Nephron (organoid): Measurements from ENCODE around the gene BEST1.
"Not testable (repeated sequence)": the region's sequence is repeated elsewhere in the genome, so short reads cannot be mapped to it uniquely, and the experiment has no call there.

Experiments
- H3K27ac Mint-ChIP-seq, 3 experiments: 2 replicates each; pipeline ENCODE4 v1.8.0; 2020; ENCODE audit warnings: mixed read lengths in 3 of 3, mild to moderate bottlenecking in 2 of 3, moderate library complexity in 1 of 3
- H3K27me3 Mint-ChIP-seq: 2 replicates; pipeline ENCODE4 v1.8.0; 2021; ENCODE audit warnings: low read depth, mild to moderate bottlenecking, moderate library complexity, mixed read lengths
- H3K36me3 Mint-ChIP-seq: 2 replicates; pipeline ENCODE4 v1.8.0; 2020; ENCODE audit warnings: low read depth, mixed read lengths
- H3K4me1 Mint-ChIP-seq: 2 replicates; pipeline ENCODE4 v1.8.0; 2020; ENCODE audit warnings: mixed read lengths
- H3K4me3 Mint-ChIP-seq, 3 experiments: 2 replicates each; pipeline ENCODE4 v1.8.0; 2020; ENCODE audit warnings: mild to moderate bottlenecking in 3 of 3, mixed read lengths in 3 of 3, moderate library complexity in 2 of 3
- H3K9me3 Mint-ChIP-seq: 2 replicates; pipeline ENCODE4 v1.8.0; 2020; ENCODE audit warnings: mixed read lengths
- CTCF ChIP-seq, 3 experiments: fragments of 200-600 bp; sonication (generic); IDR thresholded peaks; one replicate each; pipeline ENCODE4 v1.5.0; 2021; ENCODE audit warnings: antibody characterized with exemption in 3 of 3; ENCODE audit not compliant: unreplicated experiment in 3 of 3

BEST1 gene

GRCh38 chr11:62000539-62001446, 50.6 kb downstream of the BEST1 start:
- H3K36me3 Mint-ChIP-seq, result no peaks in the 10 kb centered on the region
- H3K27me3 Mint-ChIP-seq, result peaks cover 3% of the 10 kb centered on the region
- peak overlapping the region in 1 of 3 experiments; percentile 13 for H3K4me3 Mint-ChIP-seq
- no peak for TF ChIP-seq CTCF (IDR thresholded peaks at IDR 0.05; ENCODE audit: unreplicated experiment in 3 of 3)
- H3K4me1 Mint-ChIP-seq, result peaks cover 35% of the 10 kb centered on the region
- H3K27ac Mint-ChIP-seq, result peak overlapping the region; percentile 89 to 97 (median 97)
- peaks cover 8% of the 10 kb centered on the region for H3K9me3 Mint-ChIP-seq

GRCh38 chr11:62001450-62002191, 51.5 kb downstream of the BEST1 start:
- H3K27me3 Mint-ChIP-seq, result peaks cover 3% of the 10 kb centered on the region
- peak overlapping the region; percentile 89 to 97 (median 97) for H3K27ac Mint-ChIP-seq
- H3K9me3 Mint-ChIP-seq, result peaks cover 8% of the 10 kb centered on the region
- peak overlapping the region in 2 of 3 experiments; percentile 13 to 24 for H3K4me3 Mint-ChIP-seq
- TF ChIP-seq CTCF (IDR thresholded peaks at IDR 0.05; ENCODE audit: unreplicated experiment in 3 of 3), result no peak
- H3K36me3 Mint-ChIP-seq, result no peaks in the 10 kb centered on the region
- H3K4me1 Mint-ChIP-seq, result peaks cover 35% of the 10 kb centered on the region

GRCh38 chr11:62002283-62002682, 52.1 kb downstream of the BEST1 start:
- H3K27ac Mint-ChIP-seq, result peak overlapping the region; percentile 89 to 97 (median 97)
- not testable (repeated sequence) for H3K36me3 Mint-ChIP-seq, H3K4me3 Mint-ChIP-seq, H3K9me3 Mint-ChIP-seq, H3K27me3 Mint-ChIP-seq
- H3K4me1 Mint-ChIP-seq, result peaks cover 35% of the 10 kb centered on the region

- Mint-ChIP-seq H3K4me3 (no peak overlapping the region), H3K36me3 (no peaks in the 10 kb centered on the region), H3K9me3 (peaks cover 1% of the 10 kb centered on the region), H3K27me3 (peaks cover 7% of the 10 kb centered on the region), H3K27ac (peak overlapping the region in 1 of 3 experiments; percentile 95), H3K4me1 (peaks cover 29% of the 10 kb centered on the region)
- TF ChIP-seq CTCF (IDR thresholded peaks at IDR 0.05; ENCODE audit: unreplicated experiment in 3 of 3), result no peak
Measured at GRCh38 chr11:62004473-62004872, 54.3 kb downstream of the BEST1 start.

- Mint-ChIP-seq H3K4me3 (no peak overlapping the region), H3K4me1 (peaks cover 15% of the 10 kb centered on the region), H3K27ac (no peak overlapping the region), H3K27me3 (peaks cover 8% of the 10 kb centered on the region), H3K36me3 (no peaks in the 10 kb centered on the region), H3K9me3 (no peaks in the 10 kb centered on the region)
- TF ChIP-seq CTCF (IDR thresholded peaks at IDR 0.05; ENCODE audit: unreplicated experiment in 3 of 3), result no peak
Measured at GRCh38 chr11:62008193-62008592, 58.0 kb downstream of the BEST1 start.

- no peak for TF ChIP-seq CTCF (IDR thresholded peaks at IDR 0.05; ENCODE audit: unreplicated experiment in 3 of 3)
- Mint-ChIP-seq H3K36me3 (no peaks in the 10 kb centered on the region), H3K27ac (no peak overlapping the region), H3K27me3 (peaks cover 8% of the 10 kb centered on the region), H3K4me1 (peaks cover 5% of the 10 kb centered on the region), H3K4me3 (no peak overlapping the region), H3K9me3 (no peaks in the 10 kb centered on the region)
Measured at GRCh38 chr11:62010935-62011528, 60.9 kb downstream of the BEST1 start.
